GM12878 (cell line): ENCODE measurements around the gene MRPL22. TPM values are rescaled to one million over a fixed set of nuclear protein-coding genes. Genes with fewer than 3 reads are reported as not detected.

Experiments
- ATAC-seq: fragments of 200-7000 bp; cut with Tn5 transposase; 3 replicates; pipeline ENCODE4 v1.9.1; 2020; ENCODE audit warnings: mild to moderate bottlenecking, moderate library complexity
- BruUV-seq: library from RNA; stranded (reverse); fragments of 400-500 nt; replicated peaks from 2 replicates; lab custom pipeline; 2021; lab: Mats Ljungman, UMichigan
- CTCF ChIA-PET: fragments of 300-600 bp; sonication (Branson Sonifier 250); formaldehyde crosslinking; extraction: SDS; loops from one replicate; lab custom pipeline; 2021; ENCODE audit warnings: inconsistent platforms; lab: Yijun Ruan, JAX
- POLR2A ChIA-PET: fragments of 350-600 bp; formaldehyde crosslinking; extraction: SDS; loops from one replicate; lab custom pipeline; 2021; ENCODE audit warnings: inconsistent platforms; lab: Charles Lee
- RAD21 ChIA-PET: fragments of 300-600 bp; sonication (Branson Sonifier 250); formaldehyde crosslinking; loops from one replicate; lab custom pipeline; 2023; ENCODE audit warnings: antibody characterized with exemption; ENCODE audit not compliant: unreplicated experiment; lab: Charles Lee
- SMC1A ChIA-PET: fragments of 300-600 bp; sonication (Branson Sonifier 250); formaldehyde crosslinking; loops from one replicate; lab custom pipeline; 2023; ENCODE audit not compliant: unreplicated experiment, uncharacterized antibody; lab: Charles Lee
- DNase-seq: peaks from one replicate; pipeline ENCODE4 v3.0.0-alpha.2; 2011; ENCODE audit warnings: low read depth, low spot score
- FAIRE-seq: peaks from 3 replicates; lab custom pipeline; 2011; peaks lifted over from hg19 to GRCh38; lab: Jason Lieb, UNC
- H2AFZ ChIP-seq: 2 replicates; pipeline ENCODE4 v1.6.0; 2011; ENCODE audit warnings: low read depth, low read length, control low read depth; ENCODE audit not compliant: control insufficient read depth
- H3K27ac ChIP-seq: 2 replicates; pipeline ENCODE4 v1.5.1; 2011; ENCODE audit warnings: control low read depth; ENCODE audit not compliant: control insufficient read depth, insufficient read depth
- H3K27me3 ChIP-seq, 2 experiments: replicated peaks in 1 of 2; 2 replicates each; pipeline versions ENCODE4 v1.6.0 to v1.6.1; 2011; ENCODE audit warnings: low read length in 1 of 2; ENCODE audit not compliant: control insufficient read depth in 2 of 2, insufficient read depth in 2 of 2
- H3K36me3 ChIP-seq, 2 experiments: 2 replicates each; pipeline ENCODE4 v1.5.1; 2011; ENCODE audit warnings: low read length in 1 of 2; ENCODE audit not compliant: control insufficient read depth in 2 of 2, insufficient read depth in 2 of 2
- H3K4me1 ChIP-seq: 2 replicates; pipeline ENCODE4 v1.6.1; 2011; ENCODE audit warnings: mild to moderate bottlenecking, low read length, moderate library complexity, mixed read lengths; ENCODE audit not compliant: control insufficient read depth, insufficient read depth
- H3K4me2 ChIP-seq: 2 replicates; pipeline ENCODE4 v1.6.0; 2011; ENCODE audit warnings: control low read depth; ENCODE audit not compliant: control insufficient read depth, insufficient read depth
- H3K4me3 ChIP-seq: fragments of 200-600 bp; sonication (generic); 2 replicates; pipeline ENCODE4 v1.5.1; 2016
- H3K79me2 ChIP-seq: 2 replicates; pipeline ENCODE4 v1.6.0; 2011; ENCODE audit warnings: low read length; ENCODE audit not compliant: control insufficient read depth, insufficient read depth
- H3K9ac ChIP-seq: 2 replicates; pipeline ENCODE4 v1.8.0; 2011; ENCODE audit warnings: low read length, control low read depth, mixed read lengths; ENCODE audit not compliant: control insufficient read depth, insufficient read depth
- H3K9me3 ChIP-seq: replicated peaks from 3 replicates; pipeline ENCODE4 v1.5.1; 2011; ENCODE audit warnings: mild to moderate bottlenecking, low read length; ENCODE audit not compliant: control insufficient read depth, insufficient read depth
- H4K20me1 ChIP-seq: 2 replicates; pipeline ENCODE4 v1.6.0; 2011; ENCODE audit not compliant: control insufficient read depth, insufficient read depth
- CEBPB ChIP-seq, 2 experiments: fragments of 150-350 bp in 1 of 2; IDR thresholded peaks; 2 replicates each; pipeline ENCODE4 v1.6.1; 2012 to 2014; ENCODE audit warnings: low read depth in 2 of 2, low read length in 2 of 2, borderline replicate concordance in 1 of 2, inconsistent platforms in 1 of 2
- EGR1 ChIP-seq, 2 experiments: IDR thresholded peaks; 1 replicate in 1 of 2; 2 replicates in 1 of 2; pipeline ENCODE4 v1.6.1; 2011 to 2012; ENCODE audit warnings: low read depth in 2 of 2, low read length in 2 of 2, borderline replicate concordance in 1 of 2, mild to moderate bottlenecking in 1 of 2, moderate library complexity in 1 of 2
- FOS ChIP-seq: IDR thresholded peaks from 3 replicates; pipeline ENCODE4 v1.6.1; 2011; ENCODE audit warnings: borderline replicate concordance; ENCODE audit not compliant: insufficient read length; ENCODE audit errors: extremely low read depth
- IRF4 ChIP-seq: IDR thresholded peaks from 2 replicates; pipeline ENCODE4 v1.6.1; 2011; ENCODE audit warnings: low read depth, low read length
- MEF2A ChIP-seq: IDR thresholded peaks from 2 replicates; pipeline ENCODE4 v1.6.1; 2011; ENCODE audit warnings: low read depth, mild to moderate bottlenecking, low read length, moderate library complexity; ENCODE audit not compliant: insufficient read depth
- TCF3 ChIP-seq: IDR thresholded peaks from 2 replicates; pipeline ENCODE4 v1.6.1; 2012; ENCODE audit warnings: low read depth, mild to moderate bottlenecking, low read length, borderline replicate concordance; ENCODE audit not compliant: insufficient read depth
- WGBS: methylation state at CpG from one replicate; pipeline ENCODE4 v1.1.6; 2016; ENCODE audit warnings: low lambda C conversion rate; ENCODE audit not compliant: insufficient replicate concordance, insufficient coverage; ENCODE audit errors: missing lambda C conversion rate; 5-methylcytosine and 5-hydroxymethylcytosine counted together
- in situ Hi-C: fragments of 300-500 bp; cut with MboI; formaldehyde crosslinking; loops from 9 replicates; pipeline ENCODE4 v1.14.3; 2018; ENCODE audit warnings: mixed read lengths
- intact Hi-C: fragments of 100-400 bp; cut with micrococcal nuclease; formaldehyde crosslinking; loops from one replicate; pipeline ENCODE4 v1.14.2; 2022; ENCODE audit not compliant: unreplicated experiment
- polyA plus RNA-seq, 11 experiments: library from polyadenylated mRNA; depleted of rRNA in 4 of 11; unstranded in 6 of 11; stranded (reverse) in 5 of 11; fragments of >200 nt; fragmentation: Nextera tagmentation in 4 of 11; fragmentation: Illumina TruSeq in 1 of 11; extraction: Ambion mirVana in 4 of 11; extraction: Trizol in 1 of 11; gene quantifications; 1 replicate in 1 of 11; 2 replicates in 10 of 11; pipeline versions ENCODE4 v1.2.1 to v1.2.3, GENCODE V29; 2011 to 2016; ENCODE audit warnings: inconsistent platforms in 2 of 11, missing spikeins in 2 of 11, low read depth in 1 of 11
- total RNA-seq, 4 experiments: library from RNA; depleted of rRNA in 3 of 4; stranded (reverse); fragments of >200 nt in 3 of 4; fragmentation: Illumina TruSeq in 1 of 4; extraction: Trizol in 1 of 4; gene quantifications; 2 replicates each; pipeline versions ENCODE4 v1.2.1 to v1.2.3, GENCODE V29; 2013 to 2021
- TF ChIP-seq, protein P1 (sequence below): fragments of 150-350 bp; IDR thresholded peaks from 2 replicates; pipeline ENCODE4 v1.6.1; 2014; ENCODE audit warnings: mild to moderate bottlenecking, low read depth, low read length

The MRPL22 gene
- total and polyA plus RNA-seq, 10 of the 15 experiments (the other 5 are each of a cell fraction or from before 2014, with no cell fraction given): 29.7 to 318 (median 93.4) TPM

GRCh38 chr5:154966081-154966841, 25.4 kb downstream of the MRPL22 start (continued):
- TF ChIP-seq, protein P1, sequence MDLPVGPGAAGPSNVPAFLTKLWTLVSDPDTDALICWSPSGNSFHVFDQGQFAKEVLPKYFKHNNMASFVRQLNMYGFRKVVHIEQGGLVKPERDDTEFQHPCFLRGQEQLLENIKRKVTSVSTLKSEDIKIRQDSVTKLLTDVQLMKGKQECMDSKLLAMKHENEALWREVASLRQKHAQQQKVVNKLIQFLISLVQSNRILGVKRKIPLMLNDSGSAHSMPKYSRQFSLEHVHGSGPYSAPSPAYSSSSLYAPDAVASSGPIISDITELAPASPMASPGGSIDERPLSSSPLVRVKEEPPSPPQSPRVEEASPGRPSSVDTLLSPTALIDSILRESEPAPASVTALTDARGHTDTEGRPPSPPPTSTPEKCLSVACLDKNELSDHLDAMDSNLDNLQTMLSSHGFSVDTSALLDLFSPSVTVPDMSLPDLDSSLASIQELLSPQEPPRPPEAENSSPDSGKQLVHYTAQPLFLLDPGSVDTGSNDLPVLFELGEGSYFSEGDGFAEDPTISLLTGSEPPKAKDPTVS: no peak
- TF ChIP-seq MEF2A (no peak), FOS (no peak)
- TF ChIP-seq, all 136 proteins: peak for 0

DNA sequence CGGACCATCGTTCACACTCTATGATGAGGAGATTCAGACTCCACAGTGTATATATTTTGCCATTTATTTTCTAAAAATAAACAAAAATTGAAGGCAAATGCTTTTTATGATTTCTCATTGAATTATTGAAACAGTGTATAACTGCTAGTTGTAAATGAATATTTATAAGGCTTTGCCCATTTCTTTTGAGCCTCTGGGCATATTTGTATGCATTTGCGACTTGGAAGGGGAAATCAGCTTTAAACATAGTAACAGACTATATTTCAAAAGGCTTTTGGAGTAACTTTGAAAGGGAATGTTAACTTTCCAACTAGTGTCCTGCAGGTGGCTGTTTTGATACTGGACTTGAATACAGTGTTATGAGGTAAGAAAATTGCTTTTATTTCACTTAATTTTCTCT, 26.0 kb downstream of the MRPL22 start:
- ChIA-PET RAD21 (no interaction called here), CTCF (interaction anchor here (0.6 to 1.6 kb wide), 2 partner anchors 21 to 113 kb away, joined by 3 read pairs; no protein-coding TSS in a partner anchor)
- H3K36me3 ChIP-seq: peaks cover 4 to 16% of the 10 kb centered on the region in 2 experiments; a peak in 3 of 4 replicates

More for the DNA sequence above, 26.0 kb downstream of the MRPL22 start:
- SMC1A ChIA-PET: no interaction called here
- Histone ChIP-seq H3K79me2 (no peaks in the 10 kb centered on the region), H3K4me2 (no peak overlapping the region), H3K27me3 (no peaks in the 10 kb centered on the region), H3K9me3 (no peaks in the 10 kb centered on the region), H4K20me1 (no peaks in the 10 kb centered on the region), H3K27ac (no peak overlapping the region), H3K9ac (no peak overlapping the region), H3K4me3 (no peak overlapping the region), H2AFZ (no peak overlapping the region), H3K4me1 (no peaks in the 10 kb centered on the region; the same call in 1 of the 2 replicates)
- POLR2A ChIA-PET: no interaction called here
- no peak for FAIRE-seq
- no TSS peak for BruUV-seq
- in situ Hi-C loops: no loop called here
- no peak for DNase-seq
- 94% methylated on average over 3 of the region's 3 CpGs for WGBS
- ATAC-seq: no peak
- intact Hi-C loops: no loop called here
- no peak for TF ChIP-seq TCF3
- TF ChIP-seq IRF4: no peak
- TF ChIP-seq CEBPB (IDR thresholded peaks at IDR 0.05; ENCODE audit: borderline replicate concordance in 1 of 2, low read depth in 2 of 2, low read length in 2 of 2): no peak
- TF ChIP-seq EGR1 (IDR thresholded peaks at IDR 0.05; ENCODE audit: borderline replicate concordance in 1 of 2, low read depth in 2 of 2, low read length in 2 of 2): no peak
